Subcutaneous abdominal adipose tissue (tissue), 5 donors: ENCODE results near the gene MDGA2.

Experiments
- H3K27ac ChIP-seq: one replicate; pipeline ENCODE4 v1.7.0; 2013; ENCODE audit warnings: low read depth, mild to moderate bottlenecking, inconsistent platforms, low read length, moderate library complexity
- H3K27me3 ChIP-seq, 5 donors: one replicate each; pipeline ENCODE4 v1.7.0; 2013; ENCODE audit warnings: low read length in 5 of 5, inconsistent platforms in 1 of 5; ENCODE audit not compliant: control insufficient read depth in 5 of 5, insufficient read depth in 4 of 5
- H3K36me3 ChIP-seq, 5 donors: one replicate each; pipeline ENCODE4 v1.7.0; 2013; ENCODE audit warnings: low read length in 5 of 5; ENCODE audit not compliant: control insufficient read depth in 5 of 5, insufficient read depth in 5 of 5
- H3K4me1 ChIP-seq, 5 donors: one replicate each; pipeline ENCODE4 v1.7.0; 2013; ENCODE audit warnings: low read length in 5 of 5, mild to moderate bottlenecking in 3 of 5, moderate library complexity in 1 of 5; ENCODE audit not compliant: control insufficient read depth in 5 of 5, insufficient read depth in 5 of 5
- H3K4me3 ChIP-seq, 5 donors: one replicate each; pipeline ENCODE4 v1.7.0; 2013; ENCODE audit warnings: low read length in 5 of 5, low read depth in 1 of 5
- H3K9ac ChIP-seq, 5 donors: one replicate each; pipeline ENCODE4 v1.7.0; 2013; ENCODE audit warnings: low read length in 5 of 5, mild to moderate bottlenecking in 4 of 5, moderate library complexity in 3 of 5
- H3K9me3 ChIP-seq, 5 donors: one replicate each; pipeline ENCODE4 v1.7.0; 2013; ENCODE audit warnings: low read length in 5 of 5; ENCODE audit not compliant: control insufficient read depth in 5 of 5
- donor health status: healthy.
- donor health status: healthy.
- donor health status: healthy.
- donor health status: healthy.
- donor health status: healthy.

The MDGA2 gene

GRCh38 chr14:47389535-47389934 is 285.9 kb downstream of the MDGA2 start:
- Histone ChIP-seq H3K27me3 (no peaks in the 10 kb centered on the region), H3K36me3 (no peaks in the 10 kb centered on the region), H3K9me3 (no peaks in the 10 kb centered on the region), H3K9ac (no peak overlapping the region), H3K27ac (no peak overlapping the region), H3K4me3 (no peak overlapping the region), H3K4me1 (no peaks in the 10 kb centered on the region)

- no peaks in the 10 kb centered on the region for H3K9me3 ChIP-seq
- no peak overlapping the region for H3K9ac ChIP-seq
- H3K27ac ChIP-seq, result no peak overlapping the region
- H3K36me3 ChIP-seq, result no peaks in the 10 kb centered on the region
- H3K4me3 ChIP-seq, result no peak overlapping the region
- H3K27me3 ChIP-seq, result no peaks in the 10 kb centered on the region
- H3K4me1 ChIP-seq, result no peaks in the 10 kb centered on the region
These were observed 309.4 kb downstream of the MDGA2 start for GRCh38 chr14:47366006-47366405.

GRCh38 chr14:47365233-47365632 is 310.2 kb downstream of the MDGA2 start:
- H3K4me3 ChIP-seq, result no peak overlapping the region
- no peaks in the 10 kb centered on the region for H3K4me1 ChIP-seq
- no peaks in the 10 kb centered on the region for H3K9me3 ChIP-seq
- no peak overlapping the region for H3K27ac ChIP-seq
- no peaks in the 10 kb centered on the region for H3K36me3 ChIP-seq
- no peaks in the 10 kb centered on the region for H3K27me3 ChIP-seq
- H3K9ac ChIP-seq, result no peak overlapping the region

GRCh38 chr14:47353186-47353585 is 322.2 kb downstream of the MDGA2 start:
- Histone ChIP-seq H3K4me1 (no peaks in the 10 kb centered on the region), H3K27me3 (no peaks in the 10 kb centered on the region), H3K9ac (no peak overlapping the region), H3K9me3 (peaks cover 0 to 8% (median 3%) of the 10 kb centered on the region in 5 donors), H3K36me3 (no peaks in the 10 kb centered on the region), H3K27ac (no peak overlapping the region), H3K4me3 (no peak overlapping the region)

- Histone ChIP-seq H3K9me3 (no peaks in the 10 kb centered on the region), H3K4me1 (peaks cover 0 to 20% (median 0%) of the 10 kb centered on the region in 5 donors), H3K27me3 (no peaks in the 10 kb centered on the region), H3K27ac (no peak overlapping the region), H3K4me3 (no peak overlapping the region), H3K36me3 (no peaks in the 10 kb centered on the region), H3K9ac (no peak overlapping the region)
These were observed 328.6 kb downstream of the MDGA2 start for GRCh38 chr14:47346849-47347248.

- Histone ChIP-seq H3K27me3 (no peaks in the 10 kb centered on the region), H3K9me3 (no peaks in the 10 kb centered on the region), H3K4me1 (peaks cover 0 to 20% (median 0%) of the 10 kb centered on the region in 5 donors), H3K9ac (no peak overlapping the region), H3K36me3 (no peaks in the 10 kb centered on the region), H3K27ac (no peak overlapping the region), H3K4me3 (no peak overlapping the region)
These were observed 330.4 kb downstream of the MDGA2 start for GRCh38 chr14:47345016-47345415.

GRCh38 chr14:47332939-47333338 is 342.5 kb downstream of the MDGA2 start:
- Histone ChIP-seq H3K9me3 (no peaks in the 10 kb centered on the region), H3K27ac (no peak overlapping the region), H3K36me3 (no peaks in the 10 kb centered on the region), H3K4me1 (peaks cover 0 to 6% (median 3%) of the 10 kb centered on the region in 5 donors), H3K9ac (no peak overlapping the region), H3K27me3 (no peaks in the 10 kb centered on the region), H3K4me3 (no peak overlapping the region)

GRCh38 chr14:47332106-47332505 is 343.3 kb downstream of the MDGA2 start:
- H3K27ac ChIP-seq, result no peak overlapping the region
- no peak overlapping the region for H3K4me3 ChIP-seq
- peaks cover 0 to 6% (median 3%) of the 10 kb centered on the region in 5 donors for H3K4me1 ChIP-seq
- H3K36me3 ChIP-seq, result no peaks in the 10 kb centered on the region
- H3K9ac ChIP-seq, result no peak overlapping the region
- H3K27me3 ChIP-seq, result no peaks in the 10 kb centered on the region
- H3K9me3 ChIP-seq, result no peaks in the 10 kb centered on the region

- Histone ChIP-seq H3K4me3 (no peak overlapping the region), H3K27me3 (no peaks in the 10 kb centered on the region), H3K27ac (no peak overlapping the region), H3K36me3 (no peaks in the 10 kb centered on the region), H3K4me1 (peaks cover 0 to 6% (median 3%) of the 10 kb centered on the region in 5 donors), H3K9ac (no peak overlapping the region), H3K9me3 (no peaks in the 10 kb centered on the region)
These were observed 347.0 kb downstream of the MDGA2 start for GRCh38 chr14:47328376-47328775.

- no peaks in the 10 kb centered on the region for H3K27me3 ChIP-seq
- H3K27ac ChIP-seq, result no peak overlapping the region
- no peak overlapping the region for H3K9ac ChIP-seq
- H3K4me1 ChIP-seq, result peaks cover 0 to 6% (median 3%) of the 10 kb centered on the region in 5 donors
- no peak overlapping the region for H3K4me3 ChIP-seq
- no peaks in the 10 kb centered on the region for H3K36me3 ChIP-seq
- H3K9me3 ChIP-seq, result no peaks in the 10 kb centered on the region
These were observed 348.1 kb downstream of the MDGA2 start for GRCh38 chr14:47327336-47327735.

GRCh38 chr14:47322751-47323150 is 352.7 kb downstream of the MDGA2 start:
- H3K9me3 ChIP-seq, result no peaks in the 10 kb centered on the region
- H3K27ac ChIP-seq, result no peak overlapping the region
- H3K4me3 ChIP-seq, result no peak overlapping the region
- no peak overlapping the region for H3K9ac ChIP-seq
- no peaks in the 10 kb centered on the region for H3K27me3 ChIP-seq
- no peaks in the 10 kb centered on the region for H3K4me1 ChIP-seq
- H3K36me3 ChIP-seq, result no peaks in the 10 kb centered on the region
